HG03196 (cell line): ENCODE results near the gene PNPLA8.
"Not testable (repeated sequence)": the region's sequence is repeated elsewhere in the genome, so short reads cannot be mapped to it uniquely, and the experiment has no call there.

ENCODE experiments used
- ATAC-seq: cut with Tn5 transposase; IDR thresholded peaks from one replicate; pipeline ENCODE4 v1.9.1; 2021; ENCODE audit not compliant: unreplicated experiment

The PNPLA8 gene

GRCh38 chr7:108525985-108526767 lies at the start of gene PNPLA8:
PNPLA8 (minus strand) TSS chr7:108526135; CDS start chr7:108515491, 10,644 bp downstream.
- ATAC-seq: peak; percentile 97

- no peak for ATAC-seq
Observed at GRCh38 chr7:108575156-108575555, 49.2 kb upstream of the PNPLA8 start.

- ATAC-seq: no peak
Observed at GRCh38 chr7:108572480-108572879, 46.5 kb upstream of the PNPLA8 start.

GRCh38 chr7:108570146-108570755 lies 44.3 kb upstream of the PNPLA8 start:
- peak; percentile 18 for ATAC-seq

GRCh38 chr7:108569381-108570145 lies 43.6 kb upstream of the PNPLA8 start, which contains the start of the genes DNAJB9 and THAP5:
DNAJB9 (plus strand) TSS chr7:108569874; CDS start chr7:108571727, 1,853 bp downstream.
THAP5 (minus strand) TSS chr7:108569706; CDS start chr7:108569569, 137 bp downstream.
- peak; percentile 97 for ATAC-seq

GRCh38 chr7:108568801-108569380 lies 43.0 kb upstream of the PNPLA8 start:
- ATAC-seq: no peak

GRCh38 chr7:108565987-108566386 lies 40.1 kb upstream of the PNPLA8 start:
- ATAC-seq: no peak

GRCh38 chr7:108561047-108561619 lies 35.2 kb upstream of the PNPLA8 start:
- no peak for ATAC-seq

GRCh38 chr7:108559253-108559652 lies 33.3 kb upstream of the PNPLA8 start:
- ATAC-seq: no peak

- ATAC-seq: no peak
Observed at GRCh38 chr7:108557617-108558016, 31.7 kb upstream of the PNPLA8 start.

GRCh38 chr7:108557191-108557590 lies 31.3 kb upstream of the PNPLA8 start:
- no peak for ATAC-seq

GRCh38 chr7:108556665-108557064 lies 30.7 kb upstream of the PNPLA8 start:
- not testable (repeated sequence) for ATAC-seq

GRCh38 chr7:108548141-108548896 lies 22.4 kb upstream of the PNPLA8 start:
- not testable (repeated sequence) for ATAC-seq

- ATAC-seq: no peak
Observed at GRCh38 chr7:108541478-108541877, 15.5 kb upstream of the PNPLA8 start.

GRCh38 chr7:108538685-108539084 lies 12.8 kb upstream of the PNPLA8 start:
- not testable (repeated sequence) for ATAC-seq

GRCh38 chr7:108538236-108538635 lies 12.3 kb upstream of the PNPLA8 start:
- not testable (repeated sequence) for ATAC-seq

- no peak for ATAC-seq
Observed at GRCh38 chr7:108537229-108537628, 11.3 kb upstream of the PNPLA8 start.

GRCh38 chr7:108535744-108536143 lies 9.8 kb upstream of the PNPLA8 start:
- no peak for ATAC-seq

- no peak for ATAC-seq
Observed at GRCh38 chr7:108535257-108535656, 9.3 kb upstream of the PNPLA8 start.

- ATAC-seq: no peak
Observed at GRCh38 chr7:108533712-108534111, 7.8 kb upstream of the PNPLA8 start.
